Measurements from ENCODE around the gene STIP1.

The STIP1 gene

GRCh38 chr11:64208086-64208795, 22.3 kb downstream of the STIP1 start:
- TF ChIP-seq RAD21 (IDR thresholded peaks at IDR 0.05; ENCODE audit: low read depth) (no peak), TEAD4 (IDR thresholded peaks at IDR 0.05) (no peak), ZBTB7A (IDR thresholded peaks at IDR 0.05; ENCODE audit: low read depth) (no peak), EGR1 (IDR thresholded peaks at IDR 0.05) (no peak), CEBPB (IDR thresholded peaks at IDR 0.05) (no peak)

GRCh38 chr11:64208796-64209562, 23.0 kb downstream of the STIP1 start:
- TF ChIP-seq EP300 (IDR thresholded peaks at IDR 0.05; ENCODE audit: borderline replicate concordance), result no peak
- TF ChIP-seq REST (IDR thresholded peaks at IDR 0.05; ENCODE audit: low read depth), result no peak
- TF ChIP-seq TCF12 (IDR thresholded peaks at IDR 0.05; ENCODE audit: low read depth), result no peak
- TF ChIP-seq FOXM1 (IDR thresholded peaks at IDR 0.05; ENCODE audit: borderline replicate concordance, low read depth), result no peak
- no peak for TF ChIP-seq EGR1 (IDR thresholded peaks at IDR 0.05)
- no peak for TF ChIP-seq CREB1 (IDR thresholded peaks at IDR 0.05; ENCODE audit: low read depth)

GRCh38 chr11:64209563-64209843, 23.5 kb downstream of the STIP1 start:
- TF ChIP-seq ZBTB7A (IDR thresholded peaks at IDR 0.05; ENCODE audit: low read depth), result no peak
- TF ChIP-seq NFIC (IDR thresholded peaks at IDR 0.05), result no peak
- no peak for TF ChIP-seq TEAD4 (IDR thresholded peaks at IDR 0.05)
- no peak for TF ChIP-seq MAX (IDR thresholded peaks at IDR 0.05)
- no peak for TF ChIP-seq REST (IDR thresholded peaks at IDR 0.05; ENCODE audit: low read depth)
- no peak for TF ChIP-seq RAD21 (IDR thresholded peaks at IDR 0.05; ENCODE audit: low read depth)

GRCh38 chr11:64210301-64211020, 24.5 kb downstream of the STIP1 start:
- TF ChIP-seq TEAD4 (IDR thresholded peaks at IDR 0.05), result no peak

GRCh38 chr11:64211181-64211872, 25.4 kb downstream of the STIP1 start:
- no peak for TF ChIP-seq TCF12 (IDR thresholded peaks at IDR 0.05; ENCODE audit: low read depth)

- TF ChIP-seq NFIC (IDR thresholded peaks at IDR 0.05) (no peak), EP300 (IDR thresholded peaks at IDR 0.05; ENCODE audit: borderline replicate concordance) (no peak), RAD21 (IDR thresholded peaks at IDR 0.05; ENCODE audit: low read depth) (no peak), TCF12 (IDR thresholded peaks at IDR 0.05; ENCODE audit: low read depth) (no peak), YY1 (IDR thresholded peaks at IDR 0.05; ENCODE audit: low read depth) (no peak), ZBTB7A (IDR thresholded peaks at IDR 0.05; ENCODE audit: low read depth) (no peak), FOXM1 (IDR thresholded peaks at IDR 0.05; ENCODE audit: borderline replicate concordance, low read depth) (no peak), EGR1 (IDR thresholded peaks at IDR 0.05) (no peak), REST (IDR thresholded peaks at IDR 0.05; ENCODE audit: low read depth) (no peak), USF1 (IDR thresholded peaks at IDR 0.05) (no peak), CREB1 (IDR thresholded peaks at IDR 0.05; ENCODE audit: low read depth) (no peak), MAX (IDR thresholded peaks at IDR 0.05) (no peak), CEBPB (IDR thresholded peaks at IDR 0.05) (no peak), TEAD4 (IDR thresholded peaks at IDR 0.05) (no peak), TAF1 (IDR thresholded peaks at IDR 0.05; ENCODE audit: low read depth) (no peak)
These were observed 30.9 kb downstream of the STIP1 start for GRCh38 chr11:64216879-64217278.

Data from Ishikawa (cell line).